ENCODE measurements around the gene CMIP.

- no peak for TF ChIP-seq CTCF (IDR thresholded peaks at IDR 0.05; ENCODE audit: borderline replicate concordance, extremely low read depth, low read length, poor library complexity, severe bottlenecking)
- TF ChIP-seq EZH2 (IDR thresholded peaks at IDR 0.05; ENCODE audit: borderline replicate concordance, low read depth, low read length, severe bottlenecking): no peak
Observed at GRCh38 chr16:81616321-81617020, 171.9 kb downstream of the CMIP start.
